Calu3 (cell line): Measurements from ENCODE around the gene ZFP62. TPM values are rescaled to one million over a fixed set of nuclear protein-coding genes. Genes with fewer than 3 reads are reported as not detected.

Experiments used
- BruUV-seq: library from RNA; stranded (reverse); fragments of 400-500 nt; replicated peaks from 2 replicates; lab custom pipeline; 2021; lab: Mats Ljungman, UMichigan
- CTCF ChIA-PET: fragments of 300-600 bp; sonication (Branson Sonifier 250); formaldehyde crosslinking; loops from one replicate; lab custom pipeline; 2022; ENCODE audit warnings: antibody characterized with exemption; lab: Charles Lee
- DNase-seq: peaks from one replicate; pipeline ENCODE4 v3.0.0; 2022
- H3K27ac Mint-ChIP-seq: one replicate; pipeline ENCODE4 v1.8.0; 2022; ENCODE audit warnings: mixed read lengths; ENCODE audit not compliant: unreplicated experiment
- H3K27me3 Mint-ChIP-seq: one replicate; pipeline ENCODE4 v1.8.0; 2022; ENCODE audit warnings: mixed read lengths; ENCODE audit not compliant: unreplicated experiment
- H3K36me3 Mint-ChIP-seq: one replicate; pipeline ENCODE4 v1.8.0; 2022; ENCODE audit warnings: mild to moderate bottlenecking, moderate library complexity, mixed read lengths; ENCODE audit not compliant: insufficient read depth, unreplicated experiment
- H3K4me1 Mint-ChIP-seq: one replicate; pipeline ENCODE4 v1.8.0; 2022; ENCODE audit warnings: mild to moderate bottlenecking, low read depth, mixed read lengths; ENCODE audit not compliant: unreplicated experiment
- H3K4me3 Mint-ChIP-seq: one replicate; pipeline ENCODE4 v1.8.0; 2022; ENCODE audit warnings: mild to moderate bottlenecking, low read depth, moderate library complexity, mixed read lengths; ENCODE audit not compliant: unreplicated experiment
- H3K9me3 Mint-ChIP-seq: one replicate; pipeline ENCODE4 v1.8.0; 2022; ENCODE audit warnings: low read depth, mixed read lengths; ENCODE audit not compliant: unreplicated experiment
- intact Hi-C: fragments of 100-400 bp; cut with micrococcal nuclease; formaldehyde crosslinking; loops from one replicate; pipeline ENCODE4 v1.10.0; 2022; ENCODE audit not compliant: unreplicated experiment
- total RNA-seq: library from RNA; stranded (reverse); gene quantifications from 2 replicates; pipeline ENCODE4 v1.2.3, GENCODE V29; 2022
- TF ChIP-seq, protein P1 (sequence below): fragments of 200-600 bp; IDR thresholded peaks from one replicate; pipeline ENCODE4 v1.8.0; 2022; ENCODE audit warnings: antibody characterized with exemption; ENCODE audit not compliant: unreplicated experiment

Gene ZFP62
- total RNA-seq, 1 experiment from 2014 or later: 46.4 TPM

GRCh38 chr5:180839935-180840334, 21.1 kb downstream of the ZFP62 start:
- H3K4me1 Mint-ChIP-seq: no peaks in the 10 kb centered on the region
- H3K27ac Mint-ChIP-seq: no peak overlapping the region
- H3K4me3 Mint-ChIP-seq: no peak overlapping the region
- DNase-seq: no peak
- CTCF ChIA-PET: no interaction called here
- no TSS peak for BruUV-seq
- H3K9me3 Mint-ChIP-seq: no peaks in the 10 kb centered on the region
- no peaks in the 10 kb centered on the region for H3K27me3 Mint-ChIP-seq
- no peaks in the 10 kb centered on the region for H3K36me3 Mint-ChIP-seq
- intact Hi-C loops: no loop called here
- TF ChIP-seq, protein P1, sequence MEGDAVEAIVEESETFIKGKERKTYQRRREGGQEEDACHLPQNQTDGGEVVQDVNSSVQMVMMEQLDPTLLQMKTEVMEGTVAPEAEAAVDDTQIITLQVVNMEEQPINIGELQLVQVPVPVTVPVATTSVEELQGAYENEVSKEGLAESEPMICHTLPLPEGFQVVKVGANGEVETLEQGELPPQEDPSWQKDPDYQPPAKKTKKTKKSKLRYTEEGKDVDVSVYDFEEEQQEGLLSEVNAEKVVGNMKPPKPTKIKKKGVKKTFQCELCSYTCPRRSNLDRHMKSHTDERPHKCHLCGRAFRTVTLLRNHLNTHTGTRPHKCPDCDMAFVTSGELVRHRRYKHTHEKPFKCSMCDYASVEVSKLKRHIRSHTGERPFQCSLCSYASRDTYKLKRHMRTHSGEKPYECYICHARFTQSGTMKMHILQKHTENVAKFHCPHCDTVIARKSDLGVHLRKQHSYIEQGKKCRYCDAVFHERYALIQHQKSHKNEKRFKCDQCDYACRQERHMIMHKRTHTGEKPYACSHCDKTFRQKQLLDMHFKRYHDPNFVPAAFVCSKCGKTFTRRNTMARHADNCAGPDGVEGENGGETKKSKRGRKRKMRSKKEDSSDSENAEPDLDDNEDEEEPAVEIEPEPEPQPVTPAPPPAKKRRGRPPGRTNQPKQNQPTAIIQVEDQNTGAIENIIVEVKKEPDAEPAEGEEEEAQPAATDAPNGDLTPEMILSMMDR: no peak

- no TSS peak for BruUV-seq
- Mint-ChIP-seq H3K27ac (no peak overlapping the region), H3K36me3 (no peaks in the 10 kb centered on the region), H3K27me3 (no peaks in the 10 kb centered on the region), H3K4me3 (no peak overlapping the region), H3K4me1 (no peaks in the 10 kb centered on the region), H3K9me3 (no peaks in the 10 kb centered on the region)
- DNase-seq: no peak
- TF ChIP-seq, protein P1: no peak
- intact Hi-C loops: no loop called here
- CTCF ChIA-PET: no interaction called here
Observed at GRCh38 chr5:180839227-180839626, 21.8 kb downstream of the ZFP62 start.

DNA sequence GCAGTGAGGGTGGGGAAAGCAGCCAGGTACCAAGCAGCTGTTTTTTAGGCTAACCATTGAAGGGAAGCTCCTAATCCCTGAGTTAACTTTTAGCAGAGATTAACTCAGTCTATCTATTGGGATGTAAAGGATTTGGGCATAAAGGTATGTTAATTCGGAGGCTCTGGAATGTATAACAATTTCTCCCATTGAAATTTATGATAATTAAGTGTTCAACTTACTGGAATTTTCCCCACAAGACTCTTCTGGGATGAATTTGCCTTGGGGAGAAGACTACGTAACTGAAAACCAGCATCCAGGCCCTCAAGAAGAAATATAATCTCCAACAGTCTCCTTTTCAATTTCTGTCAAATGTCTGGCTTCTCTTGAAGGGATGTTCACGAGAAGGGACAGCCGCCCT, 23.6 kb downstream of the ZFP62 start:
- Mint-ChIP-seq H3K4me3 (no peak overlapping the region), H3K27me3 (no peaks in the 10 kb centered on the region), H3K27ac (no peak overlapping the region), H3K9me3 (no peaks in the 10 kb centered on the region), H3K4me1 (peaks cover 2% of the 10 kb centered on the region), H3K36me3 (peaks cover 9% of the 10 kb centered on the region)
- no TSS peak for BruUV-seq
- DNase-seq: no peak
- CTCF ChIA-PET: no interaction called here
- intact Hi-C loops: no loop called here
- TF ChIP-seq, protein P1: no peak

- CTCF ChIA-PET: interaction anchor here (1.0 to 1.1 kb wide), 2 partner anchors 18 to 33 kb away, joined by 3 to 4 read pairs; no protein-coding TSS in a partner anchor
- TF ChIP-seq, protein P1: no peak
- Mint-ChIP-seq H3K27ac (peak overlapping the region; percentile 93), H3K4me3 (peak overlapping the region; percentile 88), H3K36me3 (peaks cover 42% of the 10 kb centered on the region), H3K27me3 (no peaks in the 10 kb centered on the region), H3K4me1 (peaks cover 32% of the 10 kb centered on the region), H3K9me3 (peaks cover 3% of the 10 kb centered on the region)
- intact Hi-C loops: no loop called here
- DNase-seq: no peak
- TSS peak; percentile 62 for BruUV-seq
Observed at GRCh38 chr5:180832638-180833068, 28.4 kb downstream of the ZFP62 start.
